ENCODE data around the gene GLRA1.

- TF ChIP-seq, protein P1, sequence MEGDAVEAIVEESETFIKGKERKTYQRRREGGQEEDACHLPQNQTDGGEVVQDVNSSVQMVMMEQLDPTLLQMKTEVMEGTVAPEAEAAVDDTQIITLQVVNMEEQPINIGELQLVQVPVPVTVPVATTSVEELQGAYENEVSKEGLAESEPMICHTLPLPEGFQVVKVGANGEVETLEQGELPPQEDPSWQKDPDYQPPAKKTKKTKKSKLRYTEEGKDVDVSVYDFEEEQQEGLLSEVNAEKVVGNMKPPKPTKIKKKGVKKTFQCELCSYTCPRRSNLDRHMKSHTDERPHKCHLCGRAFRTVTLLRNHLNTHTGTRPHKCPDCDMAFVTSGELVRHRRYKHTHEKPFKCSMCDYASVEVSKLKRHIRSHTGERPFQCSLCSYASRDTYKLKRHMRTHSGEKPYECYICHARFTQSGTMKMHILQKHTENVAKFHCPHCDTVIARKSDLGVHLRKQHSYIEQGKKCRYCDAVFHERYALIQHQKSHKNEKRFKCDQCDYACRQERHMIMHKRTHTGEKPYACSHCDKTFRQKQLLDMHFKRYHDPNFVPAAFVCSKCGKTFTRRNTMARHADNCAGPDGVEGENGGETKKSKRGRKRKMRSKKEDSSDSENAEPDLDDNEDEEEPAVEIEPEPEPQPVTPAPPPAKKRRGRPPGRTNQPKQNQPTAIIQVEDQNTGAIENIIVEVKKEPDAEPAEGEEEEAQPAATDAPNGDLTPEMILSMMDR (IDR thresholded peaks at IDR 0.05) = no peak
- TF ChIP-seq POLR2A (IDR thresholded peaks at IDR 0.05; ENCODE audit: low read depth) (no peak), POLR2AphosphoS5 (IDR thresholded peaks at IDR 0.05) (peak in 1 of 2 donors; percentile 55), EP300 (IDR thresholded peaks at IDR 0.05) (no peak)
Measured at GRCh38 chr5:151805414-151806223, 119.0 kb downstream of the GLRA1 start.

All from esophagus muscularis mucosa (tissue), 4 donors.